HG03442 (cell line): Measurements from ENCODE around the gene MCTP1.

ENCODE experiments used
- ATAC-seq: cut with Tn5 transposase; IDR thresholded peaks from one replicate; pipeline ENCODE4 v1.9.1; 2021; ENCODE audit warnings: mild to moderate bottlenecking, moderate library complexity; ENCODE audit not compliant: unreplicated experiment

MCTP1 gene

DNA sequence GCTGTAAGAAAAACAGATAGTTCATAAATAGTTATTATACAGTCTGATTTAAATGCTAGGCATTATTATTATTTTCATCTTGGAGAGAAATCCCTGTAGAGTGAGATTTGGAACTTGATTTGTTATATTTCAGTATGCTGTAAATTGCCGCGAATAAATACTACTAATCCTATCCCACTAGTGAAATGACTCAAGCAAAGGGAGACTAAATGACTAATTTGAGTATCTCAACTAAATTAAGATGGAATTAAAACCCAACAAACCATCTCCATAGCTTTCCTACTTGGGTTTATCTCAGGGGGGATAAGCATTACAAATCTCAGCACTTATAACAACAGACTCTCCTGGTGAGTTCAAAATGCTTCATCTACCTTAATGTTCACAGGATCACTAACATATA is 206.0 kb downstream of the MCTP1 start:
- ATAC-seq: no peak

DNA sequence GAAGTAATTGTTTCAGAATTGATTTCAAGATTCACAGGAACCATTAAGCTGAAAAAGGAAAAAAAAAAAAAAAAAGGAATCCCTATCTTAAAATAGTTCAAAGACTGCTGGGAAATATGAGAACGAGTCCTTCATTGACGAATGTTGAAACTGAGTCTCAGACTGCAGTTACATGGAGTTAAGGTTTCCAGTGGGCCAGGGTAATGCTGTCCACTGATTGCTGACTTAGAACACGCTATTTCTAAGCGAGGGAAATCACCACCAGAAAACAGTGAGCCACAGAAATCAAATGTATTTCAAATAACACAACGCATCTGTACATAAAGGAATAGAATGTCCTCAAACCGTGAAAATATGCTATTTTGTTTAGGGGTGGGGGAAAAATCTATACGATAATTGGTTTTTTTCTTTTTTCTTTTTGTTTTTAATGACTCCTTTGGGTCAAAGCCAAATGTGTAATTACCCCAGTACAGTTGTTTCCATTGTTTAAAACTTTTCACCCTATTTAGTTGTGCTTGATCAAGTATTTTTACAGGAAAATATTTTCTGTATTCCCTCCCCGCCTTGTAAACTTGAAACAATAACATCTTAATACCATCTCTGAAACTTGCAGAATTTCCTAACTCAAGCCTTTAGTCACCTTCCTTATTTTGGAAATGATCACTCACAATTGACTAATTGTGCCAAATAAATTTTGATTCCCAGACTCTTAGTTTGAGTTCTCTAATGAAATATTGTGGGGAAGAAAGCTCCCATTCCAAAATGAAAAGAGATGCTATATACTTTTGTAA is 208.3 kb downstream of the MCTP1 start:
- no peak for ATAC-seq

GRCh38 chr5:95075111-95075510 is 209.8 kb downstream of the MCTP1 start:
- ATAC-seq: no peak

DNA sequence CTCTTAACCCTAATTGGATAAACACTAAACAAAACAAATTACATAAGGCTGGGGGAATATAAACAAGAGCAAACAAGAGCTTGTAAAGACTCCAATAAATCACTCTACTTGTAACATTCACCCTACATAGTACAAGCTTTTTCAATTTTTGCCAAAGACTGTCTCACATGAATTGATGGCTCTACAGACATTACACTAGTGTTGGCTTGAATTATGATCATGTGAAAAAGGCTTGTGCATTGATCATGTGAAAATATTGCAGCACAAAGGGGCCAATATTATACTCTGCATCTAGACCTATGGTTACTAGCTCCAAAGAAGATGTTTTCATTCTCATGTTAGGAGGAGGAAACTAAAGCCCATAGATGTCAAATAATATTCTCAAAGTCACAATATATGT is 212.6 kb downstream of the MCTP1 start:
- ATAC-seq: no peak

- no peak for ATAC-seq
Observed at GRCh38 chr5:95070866-95071265, 214.0 kb downstream of the MCTP1 start.

- no peak for ATAC-seq
Observed at GRCh38 chr5:95070453-95070852, 214.4 kb downstream of the MCTP1 start.

DNA sequence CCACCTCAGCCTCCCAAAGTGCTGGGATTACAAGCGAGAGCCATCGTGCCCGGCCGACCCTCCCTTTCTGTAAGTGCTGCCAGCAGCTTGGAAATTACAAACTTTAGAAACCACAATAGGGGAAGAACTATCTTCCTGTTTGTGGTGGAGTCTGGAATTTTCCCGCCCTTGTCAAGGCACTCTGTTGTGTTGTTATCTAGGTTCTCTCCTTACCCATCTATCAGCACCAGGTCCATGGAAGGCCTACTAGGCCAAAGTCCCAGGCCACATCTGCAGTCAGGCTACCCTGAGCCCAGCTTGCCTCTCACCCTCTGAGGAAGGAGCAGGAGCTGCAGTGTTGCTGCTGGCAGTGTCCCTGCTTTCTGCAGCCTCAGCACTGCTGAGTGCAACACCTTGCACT is 214.9 kb downstream of the MCTP1 start:
- ATAC-seq: no peak

GRCh38 chr5:95069021-95069420 is 215.9 kb downstream of the MCTP1 start:
- ATAC-seq: no peak

DNA sequence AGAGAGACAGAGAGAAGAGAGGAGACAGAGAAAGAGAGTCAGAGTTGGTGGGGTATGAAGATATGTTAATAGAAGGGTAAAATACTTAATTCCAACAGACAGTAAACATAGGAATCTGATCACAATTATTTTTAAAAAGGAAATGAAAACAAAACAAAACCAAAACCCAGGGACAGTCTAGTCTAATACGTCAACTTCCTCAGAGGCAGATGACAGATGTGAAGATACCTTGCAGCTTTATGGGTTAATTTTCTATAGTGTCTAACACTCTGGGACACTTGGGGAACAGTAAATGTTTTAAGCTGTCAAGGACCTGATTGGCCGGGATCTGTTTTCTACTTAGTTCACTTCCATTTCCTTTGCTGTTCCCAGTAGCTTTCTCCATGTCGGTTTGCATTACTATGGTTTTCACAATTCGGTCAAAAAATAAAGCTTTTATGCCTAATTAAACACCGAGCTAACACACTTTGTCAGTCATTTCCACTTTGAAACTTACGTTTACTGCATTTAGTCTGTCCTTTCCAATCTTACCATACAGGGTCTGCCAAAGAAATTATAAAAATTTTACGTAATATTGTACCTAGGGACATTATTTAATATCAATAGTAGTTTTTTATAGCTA is 216.5 kb downstream of the MCTP1 start:
- no peak for ATAC-seq

- ATAC-seq: no peak
Observed at GRCh38 chr5:95066048-95066447, 218.8 kb downstream of the MCTP1 start.

GRCh38 chr5:95063492-95063891 is 221.4 kb downstream of the MCTP1 start:
- ATAC-seq: no peak

DNA sequence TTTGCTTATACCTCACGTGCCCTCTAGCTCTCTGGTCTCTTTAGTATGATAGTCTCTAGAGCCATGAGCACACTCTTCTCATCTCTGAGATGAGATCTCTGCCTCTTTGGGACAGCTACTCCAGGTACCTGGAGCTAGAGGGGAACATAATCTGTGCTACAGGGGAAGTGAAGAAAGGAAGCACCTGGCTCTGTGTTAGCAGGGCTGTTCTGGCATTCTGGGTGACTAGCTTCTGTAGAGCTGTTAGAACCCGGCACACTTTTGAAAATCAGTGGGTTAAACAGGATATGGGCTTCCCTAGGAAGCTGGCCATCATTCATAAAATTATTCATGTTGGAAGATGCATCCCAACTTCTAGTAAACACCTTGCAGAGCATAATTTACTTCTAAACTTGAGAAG is 224.8 kb downstream of the MCTP1 start:
- ATAC-seq: no peak

- no peak for ATAC-seq
Observed at GRCh38 chr5:95059636-95060035, 225.3 kb downstream of the MCTP1 start.

- ATAC-seq: no peak
Observed at GRCh38 chr5:95057615-95058014, 227.3 kb downstream of the MCTP1 start.

DNA sequence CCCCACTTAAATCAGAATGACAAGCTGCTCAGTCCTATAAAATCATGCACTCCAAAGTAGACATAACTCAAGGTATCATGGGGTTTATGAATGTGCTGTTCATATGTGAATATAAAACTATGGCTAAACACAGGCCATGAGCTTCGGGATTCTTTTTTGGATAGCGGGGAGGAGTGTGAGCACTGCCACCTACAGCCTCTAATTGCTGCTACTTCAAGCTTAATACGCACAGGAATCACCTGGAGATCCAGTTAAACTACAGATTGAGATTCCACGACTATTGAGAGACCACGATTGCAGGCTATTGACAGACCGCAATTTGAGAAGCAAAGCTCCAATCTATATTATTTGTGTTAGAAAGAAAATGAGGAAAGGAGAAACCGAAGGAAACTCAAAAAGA is 231.6 kb downstream of the MCTP1 start:
- ATAC-seq: no peak

DNA sequence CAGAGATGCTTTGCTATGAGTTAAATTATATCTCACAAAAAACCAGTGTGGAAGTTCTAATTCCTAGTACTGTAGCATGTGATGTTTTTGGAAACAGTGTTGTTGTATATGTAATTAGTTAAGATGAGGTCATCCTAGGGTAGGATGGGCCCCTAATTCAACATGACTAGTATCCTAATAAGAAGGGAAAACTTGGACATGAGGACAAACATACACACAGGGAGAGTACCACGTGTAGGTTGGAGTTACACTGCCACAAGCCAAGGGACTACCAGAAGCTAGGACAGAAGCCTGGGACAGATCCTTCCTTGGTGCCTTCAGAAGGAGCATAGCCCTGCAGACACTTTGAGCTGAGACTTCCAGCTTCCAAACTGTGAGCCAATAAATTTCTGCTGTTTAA is 234.2 kb downstream of the MCTP1 start:
- no peak for ATAC-seq

GRCh38 chr5:95048628-95049027 is 236.3 kb downstream of the MCTP1 start:
- ATAC-seq: no peak

- no peak for ATAC-seq
Observed at GRCh38 chr5:95045181-95045965, 239.5 kb downstream of the MCTP1 start.

DNA sequence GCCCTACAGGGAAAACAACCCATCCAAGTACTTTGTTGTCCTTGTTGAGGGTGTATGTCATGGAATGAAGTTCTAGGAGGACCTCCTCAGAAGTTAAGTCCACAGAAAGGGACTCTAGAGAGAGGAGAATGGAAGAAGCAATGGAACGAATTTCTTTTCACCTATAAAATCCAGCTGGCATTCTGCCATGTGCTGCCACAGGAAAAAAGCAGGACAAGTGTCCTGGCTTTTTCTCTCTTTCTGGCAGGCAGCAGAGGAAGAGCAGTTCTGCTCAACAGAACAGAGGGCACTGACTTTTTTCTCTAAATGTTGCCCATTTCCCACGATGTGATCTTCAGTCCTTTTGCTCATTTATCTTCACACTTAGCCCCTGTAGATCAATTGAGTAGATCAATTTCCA is 240.8 kb downstream of the MCTP1 start:
- ATAC-seq: no peak

GRCh38 chr5:95043648-95044047 is 241.2 kb downstream of the MCTP1 start:
- no peak for ATAC-seq

GRCh38 chr5:95043234-95043633 is 241.7 kb downstream of the MCTP1 start:
- no peak for ATAC-seq

DNA sequence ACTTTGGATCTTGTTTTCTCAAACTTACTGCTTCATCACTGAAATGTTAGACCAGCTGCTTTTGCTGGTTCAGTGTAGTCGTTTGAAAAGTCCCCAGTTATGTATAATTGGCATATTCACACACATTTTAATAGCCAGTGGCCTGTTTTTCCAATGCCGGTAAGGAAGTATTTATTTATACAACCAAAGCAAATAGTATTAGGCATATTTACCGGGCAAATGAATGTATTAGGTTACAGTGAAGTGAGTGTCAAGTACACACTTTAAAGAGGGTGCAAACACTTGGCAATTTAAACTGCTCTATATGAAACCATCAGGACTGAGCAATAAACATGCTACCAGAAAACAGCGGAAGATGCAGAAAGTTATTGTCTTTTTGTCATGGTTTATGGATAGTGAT is 242.9 kb downstream of the MCTP1 start:
- ATAC-seq: no peak
